Loucy (cell line): ENCODE data around the gene C6orf62.

Source experiments
- EZH2phosphoT487 ChIP-seq: fragments of 200-600 bp; IDR thresholded peaks from 2 replicates; pipeline ENCODE4 v1.6.1; 2018; ENCODE audit warnings: antibody characterized with exemption, mild to moderate bottlenecking, moderate library complexity, borderline replicate concordance
- TF ChIP-seq, protein P1 (sequence below): fragments of 200-600 bp; sonication (generic); conservative IDR thresholded peaks from 2 replicates; pipeline ENCODE4 v1.5.1; 2014; ENCODE audit warnings: mild to moderate bottlenecking, antibody characterized with exemption, low read length

DNA sequence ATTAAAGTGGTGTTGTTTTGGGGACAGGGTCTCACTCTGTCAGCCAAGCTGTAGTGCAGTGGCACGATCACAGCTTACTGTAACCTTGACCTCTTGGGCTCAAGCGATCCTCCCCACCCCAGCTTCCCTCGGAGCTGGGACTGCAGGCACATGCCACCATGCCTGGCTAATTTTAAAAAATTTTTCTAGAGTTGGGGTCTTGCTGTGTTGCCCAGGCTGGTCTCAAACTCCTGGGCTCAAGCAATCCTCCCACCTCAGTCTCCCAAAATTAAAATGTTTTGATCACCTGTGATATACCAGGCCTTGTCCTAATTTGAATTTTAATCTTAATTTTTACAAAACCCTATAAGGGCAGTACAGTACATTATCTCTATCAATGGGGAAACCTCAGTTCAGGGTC lies 26.5 kb downstream of the C6orf62 start:
- TF ChIP-seq, protein P1, sequence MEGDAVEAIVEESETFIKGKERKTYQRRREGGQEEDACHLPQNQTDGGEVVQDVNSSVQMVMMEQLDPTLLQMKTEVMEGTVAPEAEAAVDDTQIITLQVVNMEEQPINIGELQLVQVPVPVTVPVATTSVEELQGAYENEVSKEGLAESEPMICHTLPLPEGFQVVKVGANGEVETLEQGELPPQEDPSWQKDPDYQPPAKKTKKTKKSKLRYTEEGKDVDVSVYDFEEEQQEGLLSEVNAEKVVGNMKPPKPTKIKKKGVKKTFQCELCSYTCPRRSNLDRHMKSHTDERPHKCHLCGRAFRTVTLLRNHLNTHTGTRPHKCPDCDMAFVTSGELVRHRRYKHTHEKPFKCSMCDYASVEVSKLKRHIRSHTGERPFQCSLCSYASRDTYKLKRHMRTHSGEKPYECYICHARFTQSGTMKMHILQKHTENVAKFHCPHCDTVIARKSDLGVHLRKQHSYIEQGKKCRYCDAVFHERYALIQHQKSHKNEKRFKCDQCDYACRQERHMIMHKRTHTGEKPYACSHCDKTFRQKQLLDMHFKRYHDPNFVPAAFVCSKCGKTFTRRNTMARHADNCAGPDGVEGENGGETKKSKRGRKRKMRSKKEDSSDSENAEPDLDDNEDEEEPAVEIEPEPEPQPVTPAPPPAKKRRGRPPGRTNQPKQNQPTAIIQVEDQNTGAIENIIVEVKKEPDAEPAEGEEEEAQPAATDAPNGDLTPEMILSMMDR: no peak
- TF ChIP-seq EZH2phosphoT487: no peak
